ENCODE data around the gene CYP4Z1.
"Not testable (repeated sequence)": the region's sequence is repeated elsewhere in the genome, so short reads cannot be mapped to it uniquely, and the experiment has no call there.

Gene CYP4Z1

GRCh38 chr1:47128854-47129253 lies 61.8 kb downstream of the CYP4Z1 start:
- not testable (repeated sequence) for DNase-seq

GRCh38 chr1:47129489-47130230 lies 62.6 kb downstream of the CYP4Z1 start:
- DNase-seq, result not testable (repeated sequence)

GRCh38 chr1:47132665-47133064 lies 65.6 kb downstream of the CYP4Z1 start:
- DNase-seq, result not testable (repeated sequence)

GRCh38 chr1:47137198-47137597 lies 70.2 kb downstream of the CYP4Z1 start, which contains the start of gene CYP4A22:
CYP4A22 (plus strand) TSS chr1:47137441; CDS start chr1:47137486, 45 bp downstream.
- no peak for DNase-seq

- no peak for DNase-seq
Observed at GRCh38 chr1:47137925-47138615, 71.0 kb downstream of the CYP4Z1 start.

GRCh38 chr1:47140358-47140757 lies 73.3 kb downstream of the CYP4Z1 start:
- DNase-seq, result not testable (repeated sequence)

GRCh38 chr1:47143654-47144053 lies 76.6 kb downstream of the CYP4Z1 start:
- not testable (repeated sequence) for DNase-seq

- DNase-seq, result not testable (repeated sequence)
Observed at GRCh38 chr1:47146495-47146894, 79.5 kb downstream of the CYP4Z1 start.

GRCh38 chr1:47147047-47147785 lies 80.2 kb downstream of the CYP4Z1 start:
- DNase-seq, result no peak

- DNase-seq, result not testable (repeated sequence)
Observed at GRCh38 chr1:47149162-47149561, 82.1 kb downstream of the CYP4Z1 start.

GRCh38 chr1:47156457-47156856 lies 89.4 kb downstream of the CYP4Z1 start:
- DNase-seq, result not testable (repeated sequence)

GRCh38 chr1:47157957-47158356 lies 90.9 kb downstream of the CYP4Z1 start:
- DNase-seq, result not testable (repeated sequence)

- DNase-seq, result no peak
Observed at GRCh38 chr1:47160716-47161115, 93.7 kb downstream of the CYP4Z1 start.

- DNase-seq, result no peak
Observed at GRCh38 chr1:47161298-47162040, 94.4 kb downstream of the CYP4Z1 start.

GRCh38 chr1:47164552-47164951 lies 97.5 kb downstream of the CYP4Z1 start:
- DNase-seq, result no peak
